Measurements from ENCODE around the gene FKBP14. TPM values are rescaled to one million over a fixed set of nuclear protein-coding genes. Genes with fewer than 3 reads are reported as not detected.

The FKBP14 gene
- total RNA-seq, 1 donor from 2014 or later: 42.4 TPM

DNA sequence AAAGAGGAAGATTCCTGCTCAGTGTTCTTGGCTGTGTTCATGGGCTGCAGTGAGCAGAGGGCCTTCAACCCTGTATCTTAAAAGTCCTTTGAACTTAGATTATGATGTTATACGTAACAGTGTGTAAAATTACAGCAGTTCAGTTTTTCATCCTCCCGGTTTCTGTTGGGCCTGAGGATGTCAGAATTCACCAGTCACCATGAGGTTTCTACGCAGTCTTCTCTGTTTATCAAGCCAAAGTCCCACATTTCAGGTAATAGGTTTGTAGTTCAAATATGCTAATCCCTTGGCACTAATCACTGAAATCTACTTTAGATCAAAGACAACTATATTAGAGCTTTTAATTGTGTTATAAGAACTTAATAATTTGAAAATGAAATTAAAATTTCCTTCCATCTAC, 26.6 kb upstream of the FKBP14 start:
- H3K27me3 Mint-ChIP-seq (ENCODE audit: low read depth): no peaks in the 10 kb centered on the region
- no peak overlapping the region for H3K27ac Mint-ChIP-seq
- H3K4me3 Mint-ChIP-seq: no peak overlapping the region
- H3K4me1 Mint-ChIP-seq: no peaks in the 10 kb centered on the region
- no peak for DNase-seq (ENCODE audit: low spot score in 2 of 2, unreplicated experiment in 2 of 2)
- peaks cover 46% of the 10 kb centered on the region for H3K36me3 Mint-ChIP-seq
- peaks cover 9% of the 10 kb centered on the region for H3K9me3 Mint-ChIP-seq
- TF ChIP-seq, protein P1, sequence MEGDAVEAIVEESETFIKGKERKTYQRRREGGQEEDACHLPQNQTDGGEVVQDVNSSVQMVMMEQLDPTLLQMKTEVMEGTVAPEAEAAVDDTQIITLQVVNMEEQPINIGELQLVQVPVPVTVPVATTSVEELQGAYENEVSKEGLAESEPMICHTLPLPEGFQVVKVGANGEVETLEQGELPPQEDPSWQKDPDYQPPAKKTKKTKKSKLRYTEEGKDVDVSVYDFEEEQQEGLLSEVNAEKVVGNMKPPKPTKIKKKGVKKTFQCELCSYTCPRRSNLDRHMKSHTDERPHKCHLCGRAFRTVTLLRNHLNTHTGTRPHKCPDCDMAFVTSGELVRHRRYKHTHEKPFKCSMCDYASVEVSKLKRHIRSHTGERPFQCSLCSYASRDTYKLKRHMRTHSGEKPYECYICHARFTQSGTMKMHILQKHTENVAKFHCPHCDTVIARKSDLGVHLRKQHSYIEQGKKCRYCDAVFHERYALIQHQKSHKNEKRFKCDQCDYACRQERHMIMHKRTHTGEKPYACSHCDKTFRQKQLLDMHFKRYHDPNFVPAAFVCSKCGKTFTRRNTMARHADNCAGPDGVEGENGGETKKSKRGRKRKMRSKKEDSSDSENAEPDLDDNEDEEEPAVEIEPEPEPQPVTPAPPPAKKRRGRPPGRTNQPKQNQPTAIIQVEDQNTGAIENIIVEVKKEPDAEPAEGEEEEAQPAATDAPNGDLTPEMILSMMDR (IDR thresholded peaks at IDR 0.05; ENCODE audit: unreplicated experiment): no peak

DNA sequence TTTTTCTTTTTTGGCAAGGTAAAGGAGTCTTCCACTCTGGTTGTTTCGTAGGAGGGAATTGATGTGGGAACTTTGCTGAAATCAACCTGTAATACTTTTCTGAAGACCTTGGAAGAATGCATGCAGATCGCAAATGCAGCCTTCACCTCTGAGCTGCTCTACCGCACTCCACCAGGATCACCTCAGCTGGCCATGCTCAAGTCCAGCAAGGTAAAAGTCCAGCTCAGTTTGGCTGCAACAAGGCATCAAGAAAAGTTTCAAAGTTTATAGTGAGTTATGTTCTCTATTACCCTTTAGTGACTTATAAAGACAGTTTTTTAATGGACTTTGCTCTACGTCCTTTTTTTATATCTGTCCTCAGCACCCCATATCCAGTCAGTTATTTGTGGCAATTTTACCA, 22.7 kb upstream of the FKBP14 start:
- no peak for DNase-seq (ENCODE audit: low spot score in 2 of 2, unreplicated experiment in 2 of 2)
- H3K9me3 Mint-ChIP-seq: no peaks in the 10 kb centered on the region
- no peaks in the 10 kb centered on the region for H3K27me3 Mint-ChIP-seq (ENCODE audit: low read depth)
- H3K4me3 Mint-ChIP-seq: no peak overlapping the region
- peaks cover 46% of the 10 kb centered on the region for H3K36me3 Mint-ChIP-seq
- TF ChIP-seq, protein P1 (IDR thresholded peaks at IDR 0.05; ENCODE audit: unreplicated experiment): no peak
- no peak overlapping the region for H3K27ac Mint-ChIP-seq
- H3K4me1 Mint-ChIP-seq: no peaks in the 10 kb centered on the region

DNA sequence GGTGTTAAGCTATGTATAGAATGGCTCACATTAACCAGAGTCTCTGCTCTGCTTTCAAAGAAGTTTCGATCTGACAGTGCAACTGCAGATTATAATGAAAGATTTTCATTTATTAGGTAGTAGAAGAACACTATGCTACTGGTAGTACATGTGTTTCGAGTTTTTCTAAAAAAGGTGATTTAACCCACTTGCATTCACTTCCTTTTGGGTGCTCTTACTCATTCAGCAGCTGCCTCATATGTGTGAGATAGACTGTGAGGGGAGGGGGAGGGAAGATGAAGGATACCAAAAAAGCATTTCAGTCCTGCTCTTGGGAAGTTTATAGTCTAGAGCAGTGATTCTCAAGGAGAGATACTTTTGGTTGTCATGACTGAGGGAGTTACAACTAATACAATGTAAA, 22.1 kb upstream of the FKBP14 start:
- no peak for DNase-seq (ENCODE audit: low spot score in 2 of 2, unreplicated experiment in 2 of 2)
- no peaks in the 10 kb centered on the region for H3K9me3 Mint-ChIP-seq
- H3K36me3 Mint-ChIP-seq: peaks cover 45% of the 10 kb centered on the region
- H3K4me3 Mint-ChIP-seq: no peak overlapping the region
- H3K27me3 Mint-ChIP-seq (ENCODE audit: low read depth): no peaks in the 10 kb centered on the region
- no peak overlapping the region for H3K27ac Mint-ChIP-seq
- no peaks in the 10 kb centered on the region for H3K4me1 Mint-ChIP-seq
- TF ChIP-seq, protein P1 (IDR thresholded peaks at IDR 0.05; ENCODE audit: unreplicated experiment): no peak

DNA sequence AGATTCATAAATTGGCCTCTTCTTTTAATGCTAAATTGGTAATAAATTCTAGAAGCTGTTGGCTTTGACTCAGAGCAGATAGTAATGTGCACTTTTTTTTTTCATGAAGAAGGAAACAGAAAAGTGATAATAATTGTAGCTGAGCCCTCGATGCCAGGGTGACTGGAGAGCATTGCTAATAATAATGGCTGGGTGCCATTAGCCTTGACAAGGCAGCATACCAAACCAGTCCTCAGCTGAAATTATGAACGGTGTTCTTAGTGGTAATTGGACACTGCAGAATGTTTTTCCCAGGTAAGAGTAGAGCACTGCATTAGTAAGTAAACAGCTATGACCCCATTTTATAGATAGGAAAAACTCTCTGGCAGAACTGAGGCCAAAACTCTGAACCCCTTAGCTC, 20.6 kb upstream of the FKBP14 start:
- no peak overlapping the region for H3K27ac Mint-ChIP-seq
- H3K4me1 Mint-ChIP-seq: peaks cover 1% of the 10 kb centered on the region
- no peak for DNase-seq (ENCODE audit: low spot score in 2 of 2, unreplicated experiment in 2 of 2)
- no peaks in the 10 kb centered on the region for H3K9me3 Mint-ChIP-seq
- H3K27me3 Mint-ChIP-seq (ENCODE audit: low read depth): no peaks in the 10 kb centered on the region
- H3K36me3 Mint-ChIP-seq: peaks cover 34% of the 10 kb centered on the region
- TF ChIP-seq, protein P1 (IDR thresholded peaks at IDR 0.05; ENCODE audit: unreplicated experiment): no peak
- H3K4me3 Mint-ChIP-seq: no peak overlapping the region

DNA sequence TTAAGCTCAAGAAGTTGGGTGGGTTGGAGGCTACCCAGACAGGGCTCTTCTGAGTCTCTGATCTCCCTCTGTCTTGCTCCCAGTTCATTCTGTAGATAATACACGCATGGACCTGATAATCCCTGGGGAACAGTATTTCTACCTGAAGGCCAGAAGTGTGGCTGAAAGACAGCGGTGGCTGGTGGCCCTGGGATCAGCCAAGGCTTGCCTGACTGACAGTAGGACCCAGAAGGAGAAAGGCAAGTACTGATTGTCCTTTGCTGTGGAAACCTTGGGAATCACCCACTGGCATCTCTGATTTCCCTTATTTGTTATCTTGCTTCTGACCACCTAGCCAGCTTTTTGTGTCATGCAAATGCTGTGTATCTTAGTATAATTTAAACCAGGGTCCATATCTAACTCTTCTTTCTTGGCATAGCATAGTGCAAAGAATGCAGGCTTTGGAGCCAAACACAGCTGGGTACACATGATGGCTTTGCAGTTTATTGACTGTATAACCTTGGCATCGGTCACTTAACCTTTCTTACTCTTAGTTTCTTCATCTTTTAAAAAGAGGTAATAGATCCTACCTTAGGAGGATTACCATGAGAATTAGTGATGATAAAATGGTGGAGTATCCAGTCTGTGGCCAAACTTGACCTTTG, 19.7 kb upstream of the FKBP14 start:
- Mint-ChIP-seq H3K4me3 (no peak overlapping the region), H3K9me3 (no peaks in the 10 kb centered on the region), H3K4me1 (peaks cover 7% of the 10 kb centered on the region), H3K36me3 (peaks cover 36% of the 10 kb centered on the region), H3K27me3 (ENCODE audit: low read depth) (no peaks in the 10 kb centered on the region), H3K27ac (no peak overlapping the region)
- no peak for DNase-seq (ENCODE audit: low spot score in 2 of 2, unreplicated experiment in 2 of 2)
- TF ChIP-seq, protein P1 (IDR thresholded peaks at IDR 0.05; ENCODE audit: unreplicated experiment): no peak
